Ramos (cell line): ENCODE results near the gene ROBO2.

Experiments used
- in situ Hi-C: fragments of 300-500 bp; cut with MboI; formaldehyde crosslinking; loops from one replicate; pipeline ENCODE4 v1.14.3; 2022; ENCODE audit warnings: low sequenced_read_pairs; ENCODE audit not compliant: unreplicated experiment

Gene ROBO2

DNA sequence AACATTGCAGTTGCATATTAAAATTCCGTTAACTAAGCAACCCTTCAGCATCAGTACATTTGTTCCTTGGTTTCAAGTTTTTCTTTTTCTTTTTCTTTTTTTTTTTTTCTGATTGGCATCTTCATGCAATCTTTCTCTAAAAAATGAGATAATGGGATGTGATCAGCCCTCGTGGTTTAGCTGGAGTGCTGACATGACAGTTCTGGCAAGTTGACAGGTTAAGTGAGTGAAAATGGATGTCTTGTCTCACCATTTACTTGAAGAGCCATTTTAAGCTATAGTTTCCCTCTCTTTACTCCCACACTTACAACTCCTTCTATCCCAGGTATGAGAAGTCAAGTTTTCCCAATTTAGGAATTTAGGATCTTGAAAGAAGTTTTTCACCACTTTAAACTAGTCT is 495.2 kb downstream of the ROBO2 start:
- in situ Hi-C loops, result no loop called here

DNA sequence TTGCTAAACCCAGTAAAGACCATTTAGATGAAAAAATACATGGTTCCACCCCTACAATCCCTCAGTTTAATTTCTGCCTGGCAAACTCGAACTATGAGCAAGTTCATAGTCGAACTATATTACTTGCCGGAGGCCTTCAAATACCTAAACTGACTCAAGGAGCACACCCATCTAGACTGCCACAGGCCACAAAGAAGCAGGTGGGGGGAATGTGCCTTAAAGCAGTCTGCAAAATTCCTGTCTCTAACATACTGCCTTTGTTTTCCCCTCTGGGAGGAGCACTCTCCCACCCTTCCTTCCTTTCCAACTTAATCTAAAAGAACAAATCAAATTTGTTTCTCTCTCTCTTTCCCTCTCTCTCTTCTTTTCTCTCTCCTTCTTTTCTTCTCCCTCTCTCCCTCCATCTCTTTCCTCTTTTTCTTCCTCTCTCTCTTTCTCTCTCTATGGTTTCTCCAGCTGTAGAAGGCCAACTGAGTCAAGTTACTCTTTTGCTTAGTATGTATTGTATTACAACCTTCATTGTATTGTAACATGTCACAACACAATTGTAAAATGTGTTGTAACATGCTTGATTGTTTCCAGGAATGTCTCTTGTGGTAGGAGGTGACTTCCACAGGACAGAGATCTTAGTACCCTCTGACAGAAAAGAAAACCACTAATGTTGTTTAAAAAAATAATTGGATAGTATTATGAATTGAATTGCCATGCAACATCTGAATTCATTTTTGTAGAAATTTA is 496.3 kb downstream of the ROBO2 start:
- in situ Hi-C loops, result no loop called here

DNA sequence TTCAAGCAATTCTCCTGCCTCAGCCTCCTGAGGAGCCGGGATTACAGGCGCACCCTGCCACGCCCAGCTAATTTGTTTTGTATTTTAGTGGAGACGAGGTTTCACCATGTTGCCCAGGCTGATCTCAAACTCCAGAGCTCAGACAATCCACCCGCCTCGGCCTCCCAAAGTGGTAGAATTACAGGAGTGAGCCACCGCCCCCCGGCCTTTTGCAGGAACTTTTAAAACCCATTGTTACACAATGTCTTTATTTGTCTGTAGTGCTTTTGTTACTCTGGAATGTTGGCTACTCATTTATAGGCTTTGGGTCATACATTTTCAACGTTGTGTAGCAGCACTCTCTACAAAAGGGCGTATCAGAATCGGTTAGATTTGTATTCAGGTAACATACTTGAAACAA is 499.1 kb downstream of the ROBO2 start:
- in situ Hi-C loops, result no loop called here

DNA sequence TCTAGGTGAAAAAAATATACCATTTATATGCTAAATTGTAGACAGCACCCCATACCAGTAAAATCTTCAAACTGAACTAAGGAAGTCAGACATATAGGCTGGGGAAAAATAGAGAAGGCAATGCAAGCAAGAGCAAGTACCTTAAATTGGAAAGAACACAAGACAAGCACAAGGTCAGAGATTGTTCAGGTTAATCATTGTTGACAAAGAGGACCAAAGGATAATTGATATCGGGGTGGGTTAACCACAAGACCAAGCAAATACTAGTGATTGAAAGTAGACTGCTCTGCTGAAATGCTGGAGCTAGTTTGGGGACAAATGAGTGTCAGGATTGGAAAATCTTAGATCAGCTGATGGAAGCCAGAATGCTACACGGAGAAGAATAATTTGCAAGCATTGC is 499.8 kb downstream of the ROBO2 start:
- in situ Hi-C loops, result no loop called here

DNA sequence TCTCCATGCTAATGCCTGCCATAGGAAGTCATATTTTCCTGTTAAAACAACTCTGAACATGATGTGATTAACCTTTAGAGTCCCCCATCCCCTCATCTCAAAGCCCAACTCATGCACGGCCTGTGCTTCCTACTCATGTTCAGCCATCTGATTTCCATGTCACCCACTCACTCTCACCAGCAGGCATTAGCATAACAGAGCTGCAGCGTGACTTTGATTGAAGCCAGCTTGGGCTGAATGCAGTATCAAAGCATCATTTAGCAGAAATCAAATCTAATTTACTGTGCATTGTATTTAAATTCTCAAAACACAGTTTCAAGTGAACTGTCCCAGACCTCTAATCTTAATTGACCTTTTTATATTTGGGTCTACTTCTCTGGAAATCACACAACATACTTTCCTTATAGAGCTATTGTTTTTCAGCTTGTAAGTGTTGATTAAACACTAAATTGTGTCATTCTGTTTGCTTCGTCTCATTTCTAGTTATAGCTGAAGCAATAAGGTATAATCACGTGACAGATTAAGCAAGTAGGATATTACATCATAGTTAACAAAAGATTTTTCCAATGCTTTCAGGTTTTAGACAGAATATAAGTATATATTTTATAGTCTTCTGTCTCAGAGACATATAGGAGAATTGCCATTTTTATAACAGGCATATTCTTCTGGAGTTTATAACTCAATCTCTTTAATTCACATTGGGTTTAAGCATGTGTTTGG is 501.5 kb downstream of the ROBO2 start:
- in situ Hi-C loops, result no loop called here

DNA sequence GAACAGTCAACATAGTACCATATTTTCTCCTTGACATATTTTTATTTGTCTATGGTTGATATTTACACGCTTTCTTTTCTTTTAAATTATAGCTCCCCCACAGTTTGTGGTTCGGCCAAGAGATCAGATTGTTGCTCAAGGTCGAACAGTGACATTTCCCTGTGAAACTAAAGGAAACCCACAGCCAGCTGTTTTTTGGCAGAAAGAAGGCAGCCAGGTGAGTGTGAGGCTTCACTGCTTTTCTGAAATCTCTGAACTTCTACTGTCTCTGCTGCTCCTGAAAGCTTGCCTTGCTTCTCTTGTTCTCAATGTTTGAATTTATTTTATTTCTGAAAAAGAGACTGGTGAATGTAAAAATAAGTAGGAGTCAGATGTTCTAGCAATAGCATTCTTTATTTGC is 506.3 kb downstream of the ROBO2 start:
- in situ Hi-C loops, result no loop called here

DNA sequence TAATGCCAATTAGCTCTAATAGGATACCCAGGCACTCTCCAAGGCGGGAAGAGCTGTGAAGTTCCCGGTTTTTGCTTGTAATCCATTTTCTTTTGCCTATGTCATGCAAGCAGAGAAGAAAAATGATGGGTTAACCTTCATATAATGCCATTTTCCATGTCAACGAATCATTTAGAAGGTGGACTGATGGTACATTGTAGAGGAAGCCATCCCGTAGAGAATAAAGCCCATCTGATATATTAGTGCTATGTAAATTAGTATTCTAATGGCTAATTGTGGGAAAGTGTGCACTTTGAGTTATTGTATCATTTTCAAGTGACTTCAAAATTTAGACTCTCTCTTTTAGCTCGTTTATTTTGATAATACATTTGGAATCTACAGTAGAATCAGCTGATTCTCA is 509.1 kb downstream of the ROBO2 start:
- in situ Hi-C loops, result no loop called here

DNA sequence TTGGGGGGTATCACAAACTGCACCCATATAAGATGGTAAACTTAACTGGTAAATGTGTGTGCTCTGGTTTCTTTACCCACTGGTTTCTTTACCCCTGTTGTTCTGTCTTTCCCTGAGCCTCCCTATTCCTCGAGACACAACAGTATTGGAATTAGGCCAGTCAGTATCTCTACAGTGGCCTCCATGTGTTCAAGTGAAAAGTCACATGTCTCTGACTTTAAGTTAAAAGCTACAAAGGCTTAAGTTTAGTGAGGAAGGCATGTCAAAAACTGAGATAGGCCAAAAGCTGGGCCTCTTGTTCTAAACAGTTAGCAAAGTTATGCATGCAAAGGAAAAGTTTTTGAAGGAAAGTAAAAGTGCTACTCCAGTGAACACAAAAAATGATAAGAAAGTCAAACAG is 513.3 kb downstream of the ROBO2 start:
- in situ Hi-C loops, result no loop called here

DNA sequence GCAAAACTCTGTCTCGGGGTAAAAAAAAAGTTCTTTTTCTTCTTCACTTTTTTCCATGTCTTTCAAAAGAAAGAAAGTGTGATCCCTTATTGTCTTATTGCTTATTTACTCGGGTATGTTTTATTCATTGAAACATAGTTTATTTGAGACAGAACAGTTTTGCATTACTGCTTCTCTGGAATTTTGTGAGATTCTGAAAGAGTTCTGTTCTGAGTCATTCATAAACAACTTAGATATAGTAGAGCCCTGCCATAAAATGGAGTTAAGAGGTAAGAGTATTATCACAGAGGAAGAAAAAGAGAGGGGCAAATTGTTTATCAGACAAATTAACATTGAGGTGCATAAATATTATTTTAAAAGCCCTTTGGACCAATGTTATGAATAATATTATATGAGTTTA is 522.2 kb downstream of the ROBO2 start:
- in situ Hi-C loops, result no loop called here

DNA sequence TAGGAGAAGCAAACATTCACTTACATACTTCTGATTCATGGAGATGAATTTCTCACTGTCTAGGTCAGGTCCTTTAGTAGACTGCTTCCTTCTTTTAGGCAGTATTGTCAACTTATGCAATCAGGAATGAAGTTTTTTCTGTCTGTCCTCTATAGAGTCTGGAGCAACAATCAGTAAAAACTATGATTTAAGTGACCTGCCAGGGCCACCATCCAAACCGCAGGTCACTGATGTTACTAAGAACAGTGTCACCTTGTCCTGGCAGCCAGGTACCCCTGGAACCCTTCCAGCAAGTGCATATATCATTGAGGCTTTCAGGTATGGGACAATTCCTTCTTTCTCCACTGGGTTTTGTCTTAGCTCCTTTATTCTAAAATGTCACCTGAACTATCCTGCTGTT is 523.1 kb downstream of the ROBO2 start:
- in situ Hi-C loops, result no loop called here

DNA sequence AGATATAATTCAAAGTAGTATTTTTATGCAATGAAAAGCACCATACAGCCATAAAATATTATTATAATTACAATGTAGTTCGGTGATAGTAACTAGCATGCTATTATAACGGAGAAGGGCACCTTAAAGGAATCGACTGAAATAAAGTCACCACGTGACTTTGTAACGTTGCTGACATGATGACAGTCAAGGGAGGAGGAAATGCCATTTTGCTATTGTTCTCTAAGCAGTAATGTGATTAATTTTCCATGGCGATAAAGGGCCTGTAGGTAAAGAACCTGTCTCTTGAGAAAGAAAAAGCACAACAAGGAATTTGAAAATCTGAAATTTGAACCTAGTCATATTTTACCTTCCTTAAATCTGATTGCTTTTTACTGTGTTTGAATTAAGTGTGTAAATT is 526.2 kb downstream of the ROBO2 start:
- in situ Hi-C loops, result no loop called here

DNA sequence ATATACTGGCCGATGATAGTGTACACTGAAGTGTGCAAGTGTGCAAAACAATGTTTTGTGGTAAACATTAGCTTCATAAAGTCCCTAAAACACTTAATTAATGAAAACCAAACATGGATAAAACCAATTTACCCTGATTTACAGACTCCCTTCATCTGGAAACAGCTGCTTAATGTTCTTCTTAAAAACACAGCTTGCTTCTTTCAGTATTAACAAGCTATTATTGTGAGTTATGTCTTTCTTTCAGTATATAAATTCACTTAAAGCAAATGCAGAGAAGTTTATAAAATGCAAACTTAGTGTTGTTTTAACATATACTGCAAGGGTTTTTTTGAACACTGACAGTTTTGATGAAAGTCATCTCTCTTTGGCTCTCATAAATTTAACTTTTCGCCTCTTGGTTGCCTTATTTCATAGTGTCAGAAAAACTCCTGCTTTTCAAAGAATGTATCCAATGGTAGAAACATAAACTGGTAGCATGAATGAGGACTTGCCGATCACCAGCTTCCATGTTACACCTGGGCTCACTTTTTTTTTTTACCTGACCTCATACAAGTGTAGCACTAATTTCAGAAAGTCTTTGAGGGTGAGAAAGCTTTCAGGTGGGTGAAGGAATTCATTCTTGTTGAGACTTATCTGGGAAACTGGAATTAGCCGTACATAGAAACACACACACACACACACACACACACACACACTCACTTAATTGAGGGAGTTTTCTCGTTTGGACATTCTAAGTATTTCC is 532.2 kb downstream of the ROBO2 start:
- in situ Hi-C loops, result no loop called here

DNA sequence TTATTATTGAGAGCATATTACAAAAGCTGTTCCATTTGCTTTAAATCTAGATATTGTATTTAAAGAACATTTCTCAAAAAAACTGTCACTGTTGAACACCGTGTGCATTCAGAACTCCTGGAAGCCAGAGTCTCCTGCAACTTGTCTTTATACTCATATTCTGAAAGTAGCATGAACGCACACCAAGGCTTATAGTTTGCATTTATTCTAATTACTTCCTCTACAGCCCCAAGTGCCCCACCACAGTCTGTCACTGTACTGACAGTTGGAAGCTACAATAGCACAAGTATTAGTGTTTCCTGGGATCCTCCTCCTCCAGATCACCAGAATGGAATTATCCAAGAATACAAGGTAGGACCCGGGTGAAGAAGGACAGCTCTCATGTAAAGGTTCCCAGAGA is 537.4 kb downstream of the ROBO2 start:
- in situ Hi-C loops, result no loop called here

DNA sequence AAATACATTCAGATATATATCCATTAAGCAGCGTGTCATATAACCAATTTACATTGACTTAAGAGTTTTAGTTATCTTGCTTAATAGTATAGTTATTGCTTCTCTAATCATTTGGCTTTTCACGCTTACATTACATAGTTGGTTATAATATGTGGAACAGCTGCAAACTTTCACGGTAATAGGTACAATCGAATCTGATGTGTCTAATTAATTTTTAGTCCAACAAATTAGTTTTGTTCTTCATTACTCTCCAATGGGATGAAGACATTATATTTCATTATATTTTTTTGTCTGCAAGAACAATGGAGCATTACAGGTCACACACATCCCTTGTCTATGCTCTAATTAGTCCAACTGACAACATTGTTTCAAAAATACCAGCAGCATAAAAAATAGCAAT is 546.3 kb downstream of the ROBO2 start:
- in situ Hi-C loops, result no loop called here

DNA sequence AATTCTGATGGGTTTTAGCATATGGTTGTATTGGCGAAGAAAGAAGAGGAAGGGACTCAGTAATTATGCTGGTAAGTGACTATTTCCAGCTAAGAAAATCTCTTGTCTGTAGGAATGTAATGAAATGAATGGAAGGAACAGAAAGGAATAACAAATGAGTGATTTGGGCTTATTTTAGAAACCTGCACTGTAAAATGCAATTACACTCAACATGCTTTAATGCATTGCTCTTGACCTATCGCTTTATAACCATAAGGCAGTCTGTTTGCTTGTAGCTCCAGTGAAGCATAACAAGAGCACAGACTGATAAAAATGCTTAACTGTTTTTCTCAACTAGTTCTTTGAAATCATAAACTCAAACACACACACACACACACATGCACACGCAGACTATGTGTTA is 549.0 kb downstream of the ROBO2 start:
- in situ Hi-C loops, result no loop called here

DNA sequence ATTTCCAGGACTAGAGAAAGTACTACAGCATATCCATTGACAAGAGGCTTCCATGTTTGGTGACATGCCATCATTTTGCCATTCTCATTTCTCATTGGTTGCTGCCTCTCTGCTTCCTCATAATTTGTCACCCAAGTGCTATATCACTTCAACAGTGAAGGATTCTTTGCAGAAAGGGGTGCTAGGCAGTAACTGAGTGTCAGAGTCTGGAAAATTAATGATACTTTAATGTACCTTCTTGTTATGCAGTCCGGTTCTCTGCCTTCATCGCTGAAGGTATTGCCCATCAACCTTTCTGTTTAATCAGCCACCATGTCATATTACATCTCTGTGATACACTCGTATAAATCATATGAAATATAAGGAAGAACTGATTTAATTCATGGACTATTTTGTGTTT is 550.3 kb downstream of the ROBO2 start:
- in situ Hi-C loops, result no loop called here

DNA sequence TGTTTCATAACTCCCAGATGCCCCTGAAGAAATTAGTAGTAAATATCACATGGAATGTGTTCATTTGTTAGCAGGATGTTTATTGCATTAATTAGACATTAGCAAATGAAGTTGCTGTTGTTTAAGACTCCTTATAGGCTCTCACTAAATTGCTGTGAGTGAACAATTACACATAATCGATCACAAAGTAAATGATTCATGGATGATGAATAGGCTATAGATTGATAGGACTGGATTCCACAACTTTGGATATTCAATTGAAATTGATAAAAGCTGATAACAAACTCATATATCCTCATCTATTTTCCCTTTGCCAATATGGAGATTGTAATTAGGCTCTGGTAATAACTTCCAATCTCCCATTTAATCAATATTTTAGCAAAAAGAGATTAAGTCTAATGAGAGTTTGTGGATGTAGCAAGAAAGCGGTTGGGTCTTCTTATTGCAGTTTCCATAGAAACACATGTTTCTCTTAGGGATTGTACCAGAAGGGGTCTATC is 555.5 kb downstream of the ROBO2 start:
- in situ Hi-C loops, result no loop called here

DNA sequence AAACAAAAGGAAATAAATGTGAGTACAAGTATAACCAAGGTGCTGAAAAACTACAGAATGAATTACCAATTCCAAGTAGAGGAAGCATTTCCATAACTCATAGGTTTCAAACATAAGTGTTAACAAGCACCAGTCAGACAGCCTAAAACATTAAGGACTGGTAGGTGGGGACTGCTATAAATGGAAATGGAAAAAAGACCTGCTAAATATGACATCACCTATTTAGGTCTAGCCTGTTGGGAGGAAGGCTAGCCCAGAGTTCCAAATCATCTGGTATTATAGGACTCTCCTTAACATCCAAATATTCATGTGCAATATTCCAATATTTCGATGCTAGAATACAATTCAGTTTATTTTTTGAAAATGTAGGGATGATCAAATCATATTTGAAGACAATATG is 560.0 kb downstream of the ROBO2 start:
- in situ Hi-C loops, result no loop called here

DNA sequence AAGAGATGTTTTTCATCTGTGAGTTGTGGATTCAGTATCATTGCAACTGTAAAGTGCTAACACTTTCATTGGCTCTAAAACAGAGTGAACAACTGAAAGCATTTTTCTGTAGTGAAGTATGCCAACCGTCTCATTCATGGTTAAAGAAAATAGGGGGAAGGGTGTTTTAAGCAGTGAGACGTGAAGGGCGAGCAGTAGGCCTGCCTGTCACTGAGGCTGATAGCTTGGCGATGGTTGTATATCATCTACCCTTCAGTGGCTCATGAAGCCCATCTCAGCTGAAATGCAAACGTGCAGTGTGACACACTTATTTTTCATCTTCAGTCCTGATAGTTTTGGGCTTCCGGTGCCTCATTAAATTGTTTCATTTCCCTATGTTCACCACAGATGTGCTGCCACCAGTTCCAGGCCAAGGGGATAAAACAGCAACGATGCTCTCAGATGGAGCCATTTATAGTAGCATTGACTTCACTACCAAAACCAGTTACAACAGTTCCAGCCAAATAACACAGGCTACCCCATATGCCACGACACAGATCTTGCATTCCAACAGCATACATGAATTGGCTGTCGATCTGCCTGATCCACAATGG is 562.0 kb downstream of the ROBO2 start:
- in situ Hi-C loops, result no loop called here

DNA sequence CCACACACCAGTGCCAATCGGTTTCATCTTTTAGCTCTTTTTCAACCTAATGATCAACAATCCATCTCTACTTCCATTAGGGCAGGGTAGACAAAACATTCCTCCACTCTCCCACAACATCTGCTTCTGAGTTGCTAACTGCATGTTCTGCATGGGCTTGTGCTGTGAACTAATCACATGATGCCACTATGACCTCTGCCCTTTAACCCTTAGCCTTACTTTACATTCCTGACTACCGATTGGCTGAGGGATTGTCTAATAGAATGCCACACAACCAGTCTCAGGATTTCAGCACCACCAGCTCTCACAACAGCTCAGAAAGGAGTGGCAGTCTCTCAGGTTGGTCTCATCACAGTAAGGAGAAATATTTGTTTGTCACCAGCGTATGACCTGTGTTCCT is 562.8 kb downstream of the ROBO2 start:
- in situ Hi-C loops, result no loop called here

DNA sequence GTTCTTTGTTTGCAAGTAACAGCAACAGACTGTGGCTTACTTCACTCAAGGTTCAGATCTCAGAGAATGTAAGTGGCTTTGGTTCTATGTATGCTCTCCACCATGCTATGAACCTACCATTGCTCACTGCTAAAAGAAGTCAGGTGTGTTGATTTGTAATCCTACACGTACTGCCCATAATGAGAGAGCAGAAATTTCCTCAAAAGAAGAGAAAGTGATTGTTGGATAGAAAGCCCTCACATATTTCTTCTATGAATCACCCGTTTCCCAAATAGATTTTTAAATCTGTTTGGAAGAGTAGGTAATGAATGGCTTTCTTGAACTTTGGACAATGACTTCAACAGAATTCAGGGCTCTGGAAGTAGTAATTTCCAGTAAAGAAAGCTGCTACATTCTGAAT is 565.4 kb downstream of the ROBO2 start:
- in situ Hi-C loops, result no loop called here
